NB4 (cell line): Measurements from ENCODE around the gene HLA-DQA2.
"Not testable (repeated sequence)": the region's sequence is repeated elsewhere in the genome, so short reads cannot be mapped to it uniquely, and the experiment has no call there.

Experiments
- DNase-seq: peaks from one replicate; pipeline ENCODE4 v3.0.0; 2010; ENCODE audit warnings: low read depth
- H3K4me3 ChIP-seq: one replicate; pipeline ENCODE4 v1.5.1; 2011; ENCODE audit warnings: mild to moderate bottlenecking, low read depth, low read length, moderate library complexity
- CTCF ChIP-seq: IDR thresholded peaks from one replicate; pipeline ENCODE4 v1.5.1; 2012; ENCODE audit warnings: low read depth, low read length
- MYC ChIP-seq: IDR thresholded peaks from 2 replicates; pipeline ENCODE4 v1.6.1; 2011; ENCODE audit warnings: low read depth, low read length
- POLR2A ChIP-seq: IDR thresholded peaks from 2 replicates; pipeline ENCODE4 v1.6.1; 2011; ENCODE audit warnings: mild to moderate bottlenecking; ENCODE audit not compliant: insufficient read length; ENCODE audit errors: extremely low read depth
- TF ChIP-seq, protein P1 (sequence below): IDR thresholded peaks from 2 replicates; pipeline ENCODE4 v1.6.1; 2011; ENCODE audit warnings: low read depth, low read length

The HLA-DQA2 gene

GRCh38 chr6:32772656-32773055, 31.5 kb downstream of the HLA-DQA2 start:
- no peak overlapping the region for H3K4me3 ChIP-seq
- DNase-seq, result no peak

DNA sequence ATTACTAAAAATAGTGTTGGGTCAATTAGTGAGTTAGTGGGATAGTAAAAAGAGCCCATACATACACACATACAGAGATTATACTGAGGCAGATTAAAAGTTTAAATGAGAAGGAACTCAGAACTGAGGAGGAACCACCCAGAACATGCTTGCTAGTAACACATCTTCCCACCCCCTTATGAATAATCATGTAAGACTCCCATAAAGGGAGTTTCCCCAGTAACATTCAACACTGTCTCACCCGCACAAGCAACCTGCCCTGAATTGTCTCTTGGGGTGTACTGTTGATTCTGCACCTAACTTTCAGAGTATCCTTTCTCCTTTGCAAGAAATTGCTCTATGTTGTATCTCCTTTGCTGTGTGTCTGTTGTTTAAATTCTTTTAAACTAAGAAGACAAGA, 33.2 kb downstream of the HLA-DQA2 start:
- no peak overlapping the region for H3K4me3 ChIP-seq
- no peak for DNase-seq
- no peak for TF ChIP-seq CTCF

More at GRCh38 chr6:32772656-32773055, 31.5 kb downstream of the HLA-DQA2 start:
- TF ChIP-seq CTCF (no peak), MYC (no peak), POLR2A (no peak)
- TF ChIP-seq, protein P1, sequence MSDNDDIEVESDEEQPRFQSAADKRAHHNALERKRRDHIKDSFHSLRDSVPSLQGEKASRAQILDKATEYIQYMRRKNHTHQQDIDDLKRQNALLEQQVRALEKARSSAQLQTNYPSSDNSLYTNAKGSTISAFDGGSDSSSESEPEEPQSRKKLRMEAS, result no peak

GRCh38 chr6:32775071-32775470, 33.9 kb downstream of the HLA-DQA2 start:
- TF ChIP-seq MYC, result no peak
- TF ChIP-seq, protein P1, result no peak
- no peak for TF ChIP-seq POLR2A
- DNase-seq, result no peak
- H3K4me3 ChIP-seq, result no peak overlapping the region

- TF ChIP-seq, protein P1, result no peak
- TF ChIP-seq POLR2A, result no peak
- no peak for TF ChIP-seq MYC
- no peak for TF ChIP-seq CTCF
- no peak overlapping the region for H3K4me3 ChIP-seq
- DNase-seq, result no peak
Measured at GRCh38 chr6:32779036-32779435, 37.8 kb downstream of the HLA-DQA2 start.

- H3K4me3 ChIP-seq, DNase-seq: not testable (repeated sequence)
Measured at GRCh38 chr6:32782923-32783322, 41.7 kb downstream of the HLA-DQA2 start.

DNA sequence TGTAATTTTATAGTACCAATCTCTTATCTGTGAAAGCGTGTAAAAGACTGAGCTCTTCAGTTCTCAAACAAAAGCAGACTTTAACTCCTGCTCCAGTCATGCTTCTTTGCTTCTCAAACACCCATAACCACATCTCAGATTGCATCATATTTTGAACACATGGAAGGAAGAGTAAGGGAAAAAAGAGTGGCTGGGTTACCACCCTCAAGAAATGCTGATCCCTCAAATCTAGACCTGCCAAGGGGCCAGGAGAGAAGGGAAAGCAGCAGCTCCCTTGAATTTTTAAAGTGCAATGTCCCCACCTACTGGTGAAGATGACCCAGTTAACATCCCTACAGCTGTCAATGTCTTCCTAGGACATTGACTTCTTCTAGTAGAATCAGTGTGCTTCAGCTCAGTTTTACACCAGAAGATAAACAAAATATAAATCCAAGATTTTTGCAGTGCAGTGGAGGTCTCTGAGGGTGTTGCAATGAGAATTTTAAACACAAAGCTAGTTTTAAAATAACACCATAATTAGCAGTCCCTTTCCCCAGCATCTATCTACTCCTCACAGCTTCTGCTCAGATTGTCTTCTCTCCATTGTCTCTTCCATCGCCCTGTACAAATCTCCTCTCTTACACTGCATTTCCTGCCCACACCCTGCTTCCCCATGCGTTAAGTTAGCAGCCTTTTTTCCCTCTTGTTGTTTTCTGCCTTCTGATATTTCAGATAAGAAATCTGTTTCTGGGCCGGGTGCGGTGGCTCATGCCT, 44.8 kb downstream of the HLA-DQA2 start:
- DNase-seq, result peak; percentile 69
- TF ChIP-seq CTCF (peak; percentile 72), POLR2A (no peak), MYC (0 out of 2 replicates have a peak, but pooled peaks have one; percentile 11)
- TF ChIP-seq, protein P1, result 0 out of 2 replicates have a peak, but pooled peaks have one; percentile 18
- no peak overlapping the region for H3K4me3 ChIP-seq

- TF ChIP-seq CTCF (no peak), MYC (no peak), POLR2A (no peak)
- TF ChIP-seq, protein P1, result no peak
- no peak overlapping the region for H3K4me3 ChIP-seq
- no peak for DNase-seq
Measured at GRCh38 chr6:32790306-32790705, 49.1 kb downstream of the HLA-DQA2 start.
